Measurements from ENCODE around the gene CDC42BPG.
A peak's percentile ranks its signal among the peaks of the same experiment; 100 is the strongest.

The CDC42BPG gene

DNA sequence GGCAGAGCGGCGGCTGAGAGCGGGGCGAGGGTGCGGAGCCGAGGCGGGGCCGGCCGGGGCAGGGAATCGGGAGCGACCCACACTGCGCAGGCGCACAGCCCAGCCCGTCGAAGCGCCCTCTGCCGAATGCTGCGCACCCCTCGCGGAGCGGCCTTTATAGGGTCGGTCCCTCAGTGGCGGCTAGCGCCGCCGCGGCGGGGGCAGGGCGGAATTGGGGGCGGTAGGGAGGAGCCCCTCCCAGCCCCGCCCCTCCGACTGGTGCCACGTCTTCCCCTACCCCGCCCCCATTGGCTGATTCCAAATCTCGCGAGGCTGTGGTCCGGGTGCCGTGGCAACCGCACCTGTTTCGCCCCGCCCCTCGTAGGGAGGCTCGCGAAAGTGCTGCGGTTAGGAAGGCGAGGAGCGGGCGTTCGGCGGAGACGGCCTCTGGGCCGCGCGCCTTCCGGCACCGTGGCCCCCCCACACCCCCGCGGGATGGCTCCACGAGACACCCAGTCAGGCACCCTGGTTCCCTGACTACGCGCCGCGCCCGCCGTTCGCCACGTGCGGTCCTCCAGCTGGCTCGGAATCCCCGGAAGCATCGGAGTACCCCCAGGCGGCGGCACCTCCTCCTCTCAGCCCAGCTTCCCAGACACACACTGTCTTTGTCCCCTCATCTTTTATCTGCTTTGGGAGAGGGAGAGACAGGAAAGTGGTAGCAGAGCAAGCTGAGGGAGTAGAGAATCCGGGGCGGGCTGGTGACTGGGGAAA lies 34.2 kb upstream of the CDC42BPG start, which contains the start of gene EHD1:
Gene EHD1 (minus strand): TSS at position 128 of the 750 bp plus-strand sequence. CDS start 157 bp downstream, outside the sequence.
- FAIRE-seq = no peak

DNA sequence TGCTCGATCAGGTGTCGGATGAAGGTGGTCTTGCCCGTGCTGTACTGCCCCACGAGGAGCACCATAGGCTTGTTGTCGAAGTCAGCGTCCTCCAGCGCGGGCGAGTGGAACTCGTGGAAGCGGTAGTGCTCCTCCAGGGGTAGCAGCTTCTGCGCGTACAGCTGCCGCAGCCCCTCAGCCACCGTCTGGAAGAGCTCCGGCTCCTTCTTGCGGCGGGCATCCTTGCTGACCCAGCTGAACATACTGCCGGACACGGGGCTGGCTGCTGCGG lies 33.7 kb upstream of the CDC42BPG start:
- FAIRE-seq = no peak

DNA sequence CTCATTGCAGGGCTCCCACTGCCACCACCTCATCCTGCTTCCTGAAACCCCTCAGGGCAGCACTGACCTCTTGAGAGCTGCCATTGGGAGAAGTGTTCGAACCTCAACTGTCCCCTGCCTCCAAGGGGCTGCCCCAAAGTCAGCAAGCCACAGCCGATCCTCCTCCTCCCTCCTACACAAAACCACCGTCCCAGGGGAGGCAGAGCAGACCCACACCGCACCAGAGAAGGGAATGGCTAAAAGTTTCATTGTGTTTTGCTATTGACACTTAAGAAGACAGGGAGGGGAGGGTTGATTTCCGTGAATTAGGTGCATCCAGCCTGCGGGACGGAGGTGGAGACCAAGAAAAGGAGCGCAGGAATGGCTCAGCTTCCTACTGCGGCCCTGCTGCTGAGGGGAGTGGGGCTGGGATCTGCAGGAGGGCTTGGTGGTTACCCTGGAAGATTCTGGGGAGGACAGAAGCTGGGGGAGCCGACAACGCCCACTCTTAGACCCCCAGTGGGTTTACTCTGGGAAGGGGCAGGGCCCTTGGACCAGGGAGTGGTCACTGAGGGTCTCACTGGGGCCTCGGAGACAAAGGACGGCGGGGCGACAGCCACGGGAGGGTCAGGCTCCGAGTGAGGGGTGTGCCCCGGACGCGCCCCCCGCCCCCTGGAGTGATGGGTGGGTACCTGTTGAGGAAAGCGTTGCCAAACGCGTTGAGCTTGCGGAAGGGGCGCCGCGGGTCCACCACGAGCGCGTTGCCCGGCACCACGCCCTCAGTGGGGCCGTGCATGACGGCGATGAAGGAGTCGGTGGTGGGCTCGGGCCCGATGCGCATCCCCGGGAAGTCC lies 33.2 kb upstream of the CDC42BPG start:
- FAIRE-seq = no peak

DNA sequence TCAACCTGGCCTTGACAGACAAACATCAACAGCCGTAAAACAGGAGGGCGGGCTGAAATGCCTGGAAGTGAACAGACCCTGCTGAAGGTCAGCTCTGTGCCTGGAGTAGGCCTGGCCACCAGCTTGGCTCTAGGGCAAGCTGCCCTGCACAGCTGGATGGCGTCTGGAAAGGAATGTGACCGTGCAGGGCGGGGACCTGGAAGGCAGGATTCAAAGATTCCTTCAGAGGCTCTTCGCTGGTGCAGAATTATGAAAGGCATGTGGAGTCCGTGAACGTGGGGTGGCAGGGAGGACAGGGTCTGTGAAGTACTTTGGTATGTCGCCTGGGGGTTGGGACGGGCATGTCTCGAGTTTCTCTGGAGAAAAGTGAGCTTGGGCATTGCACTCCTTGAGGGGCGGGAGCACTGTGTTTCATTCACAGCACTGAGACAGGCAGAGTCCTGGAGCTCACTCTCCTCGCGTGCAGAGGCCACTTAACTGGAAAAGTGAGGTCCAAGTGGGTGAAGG lies 32.4 kb upstream of the CDC42BPG start:
- FAIRE-seq = no peak

DNA sequence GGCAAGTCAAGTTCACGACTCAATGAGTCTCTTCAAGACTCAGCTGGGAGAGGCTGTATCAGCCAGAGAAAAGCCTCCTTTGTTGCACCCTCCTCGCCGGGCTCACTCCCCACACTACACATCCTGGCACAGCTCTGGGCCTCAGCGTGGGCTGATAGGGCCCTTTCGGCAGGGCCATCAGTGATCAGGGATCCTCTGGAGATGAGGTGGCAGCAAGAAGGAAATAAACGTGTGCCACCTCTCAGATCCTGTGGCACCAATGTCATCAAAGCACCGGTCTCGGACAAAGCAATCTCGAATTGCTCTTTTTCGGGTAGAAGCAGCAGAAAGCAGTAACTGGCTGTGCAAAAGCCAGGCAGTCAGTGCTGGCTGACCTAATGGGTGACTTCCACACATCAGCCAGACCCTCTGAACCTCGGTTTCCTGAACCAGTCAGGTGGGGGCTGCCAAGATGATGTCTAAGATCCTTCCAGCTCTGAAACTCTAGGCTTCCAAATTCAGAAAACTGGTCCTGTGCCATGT lies 31.8 kb upstream of the CDC42BPG start:
- FAIRE-seq = no peak

DNA sequence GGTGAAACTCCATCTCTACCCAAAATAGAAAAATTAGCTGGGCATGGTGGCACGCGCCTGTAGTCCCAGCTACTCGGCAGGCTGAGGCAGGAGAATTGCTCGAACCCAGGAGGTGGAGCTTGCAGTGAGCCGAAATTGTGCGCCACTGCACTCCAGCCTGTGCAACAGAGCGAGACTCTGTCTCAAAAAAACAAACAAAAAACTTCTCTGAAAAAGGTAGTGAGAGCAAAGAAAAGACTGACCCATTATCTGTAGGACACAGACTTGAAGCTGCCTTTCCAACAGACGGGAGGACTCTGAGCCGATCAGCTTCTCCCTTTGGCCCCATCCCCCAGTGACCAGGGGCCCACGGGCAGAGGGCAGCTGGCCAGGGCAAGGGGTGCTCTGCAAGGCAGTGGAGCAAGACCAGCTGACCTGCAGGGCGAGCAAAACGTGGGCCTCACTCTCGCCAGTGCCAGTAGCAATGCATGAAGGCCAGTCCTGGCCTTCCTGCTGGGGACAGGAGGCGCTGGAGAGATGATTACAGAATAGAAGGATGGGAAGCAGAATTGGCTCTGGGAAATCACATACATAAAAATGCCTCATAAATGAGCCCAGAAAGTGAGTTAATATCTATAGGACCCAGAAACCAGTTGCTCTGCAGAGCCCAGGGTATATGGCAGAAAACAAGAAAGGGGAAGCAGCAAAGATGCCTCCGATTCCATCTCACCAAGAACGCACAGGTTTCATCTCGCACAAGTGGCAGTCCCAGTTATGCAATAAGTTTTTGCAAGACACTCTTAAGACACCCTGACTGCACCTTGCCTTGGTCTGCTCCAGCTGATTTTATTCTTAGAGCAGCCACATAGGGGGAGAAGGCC lies 31.1 kb upstream of the CDC42BPG start:
- no peak for FAIRE-seq

DNA sequence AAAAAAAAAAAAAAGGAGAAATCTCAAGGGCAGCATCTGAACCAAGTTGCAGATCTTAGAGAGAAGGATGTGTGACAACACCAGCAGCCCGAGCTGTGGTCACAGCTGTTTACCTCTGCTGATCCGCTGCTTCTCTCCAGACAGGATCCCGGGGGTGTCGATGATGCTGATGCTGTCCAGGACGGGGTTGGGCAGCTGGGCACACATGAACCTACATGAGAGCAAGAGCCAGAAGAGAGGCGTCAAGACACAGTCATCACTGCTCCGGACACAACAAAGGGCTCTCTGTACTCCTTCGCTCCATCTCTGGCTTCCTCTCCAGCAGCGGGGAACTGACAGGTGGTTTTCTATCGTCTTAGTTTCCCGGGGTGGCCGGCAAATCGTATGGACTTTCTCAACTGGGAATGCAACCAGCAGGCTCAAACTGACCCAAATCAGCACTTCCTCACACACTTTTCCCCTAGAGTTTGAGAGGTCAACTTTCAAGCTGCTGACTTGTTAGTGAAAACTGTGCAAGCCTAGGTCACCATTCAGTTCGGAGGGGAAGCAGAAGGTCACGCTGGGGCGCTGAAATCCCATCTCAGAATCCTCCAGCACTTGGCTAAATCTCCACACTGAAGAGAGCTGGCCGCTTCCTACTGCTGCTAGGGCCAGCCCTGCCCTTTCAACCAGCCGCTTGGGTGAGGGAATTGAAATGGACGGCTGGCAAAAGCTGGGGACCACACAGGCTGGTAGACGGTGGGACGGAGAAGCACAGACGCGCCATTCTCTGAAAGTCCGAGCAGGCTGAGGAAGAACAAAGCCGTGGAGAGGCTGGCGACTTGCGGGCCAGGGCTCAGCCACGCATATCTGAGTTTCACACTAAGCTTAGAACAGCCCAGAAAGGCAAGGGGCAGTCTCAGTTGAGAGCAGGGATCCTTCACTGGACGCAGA lies 30.1 kb upstream of the CDC42BPG start:
- FAIRE-seq = no peak

DNA sequence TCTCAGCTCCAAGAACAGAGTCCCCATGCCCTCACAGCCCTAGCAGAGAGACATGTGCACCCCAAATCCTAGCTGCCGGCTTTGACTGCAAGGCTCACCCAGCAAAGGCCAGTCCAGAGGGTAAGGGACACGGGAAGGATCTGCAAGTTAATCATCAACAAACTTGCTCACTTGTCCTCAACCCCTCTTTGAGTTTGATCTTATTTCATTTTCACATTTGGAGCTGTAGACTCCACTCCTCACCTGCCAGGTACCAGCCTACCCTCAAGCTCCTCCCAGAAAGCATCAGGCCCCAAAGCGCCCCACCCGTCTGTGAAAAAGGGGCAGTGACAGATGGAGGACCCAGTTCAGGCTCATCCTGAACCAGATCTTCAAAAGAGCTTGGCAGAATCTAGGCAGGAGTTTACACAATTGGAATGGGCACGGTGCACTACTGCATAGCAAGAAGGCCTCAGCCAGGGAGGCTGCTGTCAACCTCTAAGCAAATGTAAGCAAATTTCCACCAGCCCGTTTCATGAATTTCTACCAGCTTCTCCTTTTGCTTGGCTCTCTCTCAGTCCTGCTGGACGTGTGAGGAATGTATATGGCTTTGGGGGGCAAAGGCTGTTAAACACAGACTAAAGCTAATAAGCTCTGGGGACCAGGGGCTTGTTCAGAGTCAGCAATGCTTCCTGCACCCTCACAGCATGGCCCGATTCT lies 28.5 kb upstream of the CDC42BPG start:
- no peak for FAIRE-seq

DNA sequence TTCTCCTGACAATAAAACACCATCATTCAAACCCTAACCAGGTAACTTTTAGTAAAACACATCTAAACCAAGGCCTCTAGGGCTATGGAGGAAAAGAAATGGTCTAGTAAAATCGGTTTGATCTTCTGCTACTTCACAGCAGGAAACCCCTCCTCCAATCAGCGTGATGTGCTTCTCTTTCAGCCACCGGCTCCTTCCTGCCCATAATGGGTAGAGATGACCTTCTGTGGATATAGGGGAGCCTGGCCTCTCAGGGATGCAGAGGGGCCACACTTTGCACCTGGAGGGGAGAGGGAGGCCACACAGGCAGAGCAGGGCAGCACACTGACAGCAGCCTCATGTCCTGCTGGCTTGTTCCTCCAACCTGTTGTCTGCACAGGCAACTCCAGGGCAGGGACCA lies 27.0 kb upstream of the CDC42BPG start:
- no peak for FAIRE-seq

DNA sequence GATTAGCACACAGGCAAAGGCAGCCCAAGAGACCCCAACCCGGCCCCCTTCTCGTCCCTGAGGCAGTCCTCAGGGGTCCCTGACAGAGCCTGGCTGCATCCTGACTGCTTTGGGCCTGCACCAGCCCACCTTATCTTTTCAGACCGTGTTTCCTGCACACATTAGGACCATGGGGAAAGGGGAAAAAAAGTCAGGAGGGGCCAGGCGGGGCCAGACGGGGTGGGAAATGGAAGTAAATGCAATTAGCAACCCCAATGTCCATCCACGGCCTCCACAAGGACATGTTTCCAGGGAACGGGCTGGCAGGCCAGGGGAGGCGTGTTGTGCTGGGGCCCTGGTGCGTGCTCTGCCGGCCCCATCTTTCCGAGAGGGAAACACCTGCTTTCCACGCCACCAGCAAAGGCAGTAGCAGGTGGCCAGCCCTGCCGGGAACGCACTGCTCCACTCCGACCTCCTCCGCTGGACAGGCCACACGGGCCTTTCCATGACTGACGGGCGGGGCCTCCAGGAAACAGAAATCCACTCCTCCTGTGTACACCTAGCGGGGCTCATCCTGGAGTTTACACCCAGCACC lies 26.5 kb upstream of the CDC42BPG start:
- no peak for FAIRE-seq

DNA sequence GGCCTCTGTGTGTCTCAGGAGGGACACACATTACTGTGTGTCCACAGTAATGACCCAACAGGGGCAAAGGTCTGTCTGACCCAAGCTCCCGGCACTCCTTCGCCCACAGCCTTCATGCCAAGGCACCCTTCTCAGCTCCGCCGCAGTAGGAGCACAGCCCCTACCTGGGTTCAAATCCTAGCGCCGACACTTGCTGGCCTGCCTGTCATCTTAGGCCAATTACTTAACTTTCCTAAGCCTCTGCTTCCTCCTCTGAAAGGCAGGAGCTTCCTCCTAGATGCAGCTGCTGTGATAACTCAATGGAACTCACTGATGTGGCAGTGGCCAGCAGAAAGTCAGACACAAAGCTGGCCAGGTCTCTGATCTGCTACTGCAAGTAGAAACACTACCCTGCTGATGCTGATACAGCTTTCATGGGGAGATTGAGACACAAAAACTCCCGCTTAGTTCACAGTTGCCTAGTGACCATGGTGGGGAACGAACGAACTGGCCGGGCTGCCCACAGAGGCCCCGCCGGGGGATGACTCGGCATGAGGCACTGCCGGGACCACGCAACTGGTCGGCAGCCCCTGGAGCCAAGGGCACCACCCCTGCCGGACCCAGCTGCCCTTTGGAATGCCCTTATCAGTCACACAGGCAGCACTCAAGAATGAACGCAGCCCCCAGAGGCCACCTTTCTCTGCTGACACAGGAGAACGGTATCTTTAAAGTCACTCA lies 25.9 kb upstream of the CDC42BPG start:
- no peak for FAIRE-seq

DNA sequence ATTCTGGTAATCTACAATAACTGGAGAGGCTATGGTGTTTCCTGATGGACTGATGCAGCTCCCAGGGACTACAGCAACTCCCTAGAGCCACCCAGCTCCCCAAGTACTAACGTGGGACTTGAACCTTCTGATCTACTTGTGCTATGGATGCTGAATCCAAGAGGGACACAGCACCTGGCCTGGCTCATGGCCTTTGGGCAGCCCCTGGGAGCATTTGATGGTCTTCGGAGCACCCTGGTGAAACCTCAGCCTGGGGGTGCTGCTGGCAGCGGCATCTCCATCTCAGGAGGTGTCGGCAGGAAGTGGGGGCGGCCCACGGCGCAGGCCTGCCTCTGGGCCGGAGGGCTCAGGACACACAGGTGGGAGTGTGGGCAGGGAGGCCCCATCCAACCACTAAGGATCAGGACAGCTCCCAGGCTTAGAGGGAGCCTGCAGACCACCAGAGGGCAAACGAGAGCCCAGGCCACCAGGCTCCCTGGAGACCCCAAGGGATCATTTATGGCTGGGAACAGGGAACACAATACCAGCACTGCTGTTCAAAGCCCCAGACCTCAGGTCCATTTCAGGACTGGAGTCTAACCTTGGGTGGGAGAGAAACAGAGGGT lies 25.2 kb upstream of the CDC42BPG start:
- FAIRE-seq = no peak

DNA sequence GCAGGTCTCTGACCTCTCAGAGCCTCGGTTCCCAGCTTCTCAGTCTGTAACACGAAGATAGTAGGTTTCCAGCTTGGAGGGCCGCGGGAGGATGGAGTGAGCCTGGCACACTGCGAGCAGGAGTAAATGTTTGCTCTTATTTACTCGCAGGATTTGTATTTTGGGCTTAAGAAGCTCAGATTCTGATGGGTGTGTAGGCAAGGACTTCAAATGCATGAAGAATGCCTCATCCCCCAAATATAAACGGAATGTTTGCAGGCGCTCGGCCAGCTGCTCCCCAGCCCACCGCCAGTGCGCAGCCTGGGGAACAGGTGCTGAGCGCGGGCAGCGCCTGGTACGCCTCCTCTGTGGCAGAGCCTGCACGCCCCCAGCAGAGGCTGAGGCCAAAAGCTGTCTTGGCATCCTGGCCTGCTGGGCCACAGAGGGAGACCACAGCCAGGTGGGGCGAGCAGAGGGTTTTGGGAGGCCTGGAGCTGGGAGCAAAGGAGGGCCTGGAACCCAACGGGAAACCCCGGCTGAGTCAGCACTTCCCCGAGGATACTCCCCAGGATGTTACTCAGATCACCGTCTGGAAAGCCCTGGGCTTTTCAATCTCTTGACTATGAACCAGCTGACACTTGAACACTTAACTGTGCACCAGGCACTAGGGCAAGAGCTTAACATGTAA lies 24.6 kb upstream of the CDC42BPG start:
- FAIRE-seq = no peak

DNA sequence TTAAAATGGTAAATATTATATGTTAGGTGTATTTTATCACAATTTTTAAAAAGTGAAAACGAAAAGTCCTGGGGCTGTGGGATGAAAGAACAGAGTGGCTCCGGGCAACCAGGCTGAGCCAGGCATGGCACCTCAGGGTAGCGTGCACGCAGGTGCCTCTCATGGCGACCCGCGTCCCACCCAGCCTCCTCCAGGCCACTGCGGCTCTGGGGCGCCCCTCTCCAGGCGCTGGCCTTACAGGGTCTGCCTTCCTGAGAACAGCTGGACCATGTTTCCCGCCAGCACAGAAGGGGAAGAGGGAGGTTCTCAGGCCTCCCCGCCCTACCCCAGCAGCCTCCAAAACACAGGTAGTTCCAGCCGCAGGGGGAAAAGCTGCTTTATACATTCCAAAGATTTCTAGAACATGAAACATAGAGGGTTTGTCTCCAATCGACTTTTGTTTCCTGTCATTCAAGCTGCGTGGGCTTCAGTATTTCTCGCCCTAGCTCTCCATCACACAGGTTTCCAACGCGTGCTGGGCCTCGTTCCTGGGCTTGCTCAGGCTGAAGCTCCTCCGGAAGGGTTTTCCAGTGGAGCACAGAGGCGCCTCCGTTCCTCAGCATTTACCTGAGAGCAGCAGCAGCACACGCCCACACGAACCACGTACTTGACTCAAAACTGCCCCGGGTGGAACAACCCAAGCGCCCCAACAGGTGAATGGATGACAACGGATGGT lies 23.5 kb upstream of the CDC42BPG start:
- no peak for FAIRE-seq

DNA sequence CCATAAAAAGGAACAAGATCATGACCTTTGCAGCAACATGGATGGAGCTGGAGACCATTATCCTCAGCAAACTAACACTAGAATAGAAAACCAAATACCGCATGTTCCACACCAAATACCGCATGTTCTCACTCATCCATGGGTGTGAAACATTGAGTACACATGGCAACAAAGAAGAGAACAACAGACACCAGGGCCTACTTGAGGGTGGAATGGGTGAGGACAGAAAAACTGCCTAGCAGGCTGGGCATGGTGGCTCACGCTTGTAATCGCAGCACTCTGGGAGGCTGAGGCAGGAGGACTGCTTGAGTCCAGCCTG lies 21.7 kb upstream of the CDC42BPG start:
- FAIRE-seq = no peak

DNA sequence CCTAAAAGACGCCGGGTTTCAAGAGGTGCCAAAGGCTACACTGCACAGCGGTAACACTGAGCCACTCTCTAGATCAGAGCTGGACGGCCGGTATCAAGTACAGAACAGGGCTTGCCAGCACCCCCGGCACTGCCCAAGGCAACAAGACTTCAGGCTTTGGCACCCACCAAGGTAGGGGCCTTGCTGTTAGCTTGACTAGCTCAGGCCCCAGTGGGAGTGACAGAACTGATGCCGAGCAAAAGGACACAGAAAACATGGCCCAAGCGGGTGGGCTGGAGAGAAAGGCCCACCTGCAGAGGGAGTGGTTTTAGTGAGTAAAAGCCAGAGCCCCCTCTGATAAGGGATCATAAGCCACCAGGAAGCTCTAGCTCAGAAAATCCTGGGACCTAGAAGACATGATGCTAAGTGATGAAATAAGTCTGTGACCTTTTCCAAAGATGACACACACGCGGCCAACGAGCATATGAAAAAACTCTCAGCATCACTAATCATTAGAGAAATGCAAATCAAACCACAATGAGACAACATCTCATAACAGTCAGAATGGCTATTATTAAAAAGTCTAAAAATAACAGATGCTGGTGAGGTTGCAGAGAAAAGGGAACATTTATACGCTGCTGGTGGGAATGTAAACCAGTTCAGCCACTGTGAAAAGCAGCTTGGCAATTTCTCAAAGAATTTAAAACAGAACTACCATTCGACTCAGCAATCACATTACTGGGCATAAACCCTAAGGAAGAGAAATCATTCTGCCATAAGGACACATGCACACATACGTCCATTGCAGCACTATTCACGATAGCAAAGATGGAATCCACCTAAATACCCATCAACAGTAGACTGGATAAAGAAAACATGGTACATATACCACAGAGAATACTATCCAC lies 21.1 kb upstream of the CDC42BPG start:
- peak; percentile 28 for FAIRE-seq
